Right ventricle myocardium inferior (tissue), 1 donor: ENCODE measurements around the gene C12orf54. TPM values are rescaled to one million over a fixed set of nuclear protein-coding genes. Genes with fewer than 3 reads are reported as not detected.
"Not testable (repeated sequence)": the region's sequence is repeated elsewhere in the genome, so short reads cannot be mapped to it uniquely, and the experiment has no call there.

ENCODE experiments used
- ATAC-seq: fragments of 200-7000 bp; cut with Tn5 transposase; one replicate; pipeline ENCODE4 v1.9.1; 2020; ENCODE audit warnings: mild to moderate bottlenecking, moderate library complexity
- DNase-seq: peaks from one replicate; pipeline ENCODE4 v3.0.0; 2021; ENCODE audit errors: missing footprints
- intact Hi-C: fragments of 100-400 bp; cut with DNase I; formaldehyde crosslinking; loops from one replicate; pipeline ENCODE4 v1.11.0; 2022
- total RNA-seq: library from RNA; stranded (reverse); fragmentation: NEBNext Ultra II Directional; extraction: Animal tissue kit (Norgen Biotek cat#: 25700); gene quantifications from one replicate; pipeline ENCODE4 v1.2.1, GENCODE V29; 2021
- donor health status: DM: no; HTN: yes; CAD: no; lungs with severe emphysema.

Gene C12orf54
- total RNA-seq, 1 donor from 2014 or later = not detected

GRCh38 chr12:48489456-48489855 lies 7.2 kb downstream of the C12orf54 start:
- DNase-seq, ATAC-seq, intact Hi-C loops: not testable (repeated sequence)

GRCh38 chr12:48500281-48500680 lies 18.0 kb downstream of the C12orf54 start:
- ATAC-seq, DNase-seq, intact Hi-C loops: not testable (repeated sequence)

- DNase-seq, intact Hi-C loops, ATAC-seq: not testable (repeated sequence)
Observed at GRCh38 chr12:48506836-48507235, 24.5 kb downstream of the C12orf54 start.

- intact Hi-C loops = no loop called here
- DNase-seq = no peak
- ATAC-seq = no peak
Observed at GRCh38 chr12:48508987-48509386, 26.7 kb downstream of the C12orf54 start.

- DNase-seq (no peak), ATAC-seq (no peak)
- intact Hi-C loops = no loop called here
Observed at GRCh38 chr12:48510111-48510510, 27.8 kb downstream of the C12orf54 start.

GRCh38 chr12:48512855-48513254 lies 30.6 kb downstream of the C12orf54 start:
- intact Hi-C loops = no loop called here
- no peak for ATAC-seq
- no peak for DNase-seq

GRCh38 chr12:48514728-48515127 lies 32.4 kb downstream of the C12orf54 start:
- ATAC-seq (no peak), DNase-seq (no peak)
- intact Hi-C loops = no loop called here

GRCh38 chr12:48520381-48520780 lies 38.1 kb downstream of the C12orf54 start:
- ATAC-seq, DNase-seq, intact Hi-C loops: not testable (repeated sequence)

- DNase-seq (no peak), ATAC-seq (no peak)
- intact Hi-C loops = no loop called here
Observed at GRCh38 chr12:48525332-48525731, 43.0 kb downstream of the C12orf54 start, which contains the start of gene OR8S1. OR8S1 (plus strand) TSS chr12:48525632; CDS start chr12:48525632, 0 bp downstream.

GRCh38 chr12:48527891-48528670 lies 45.8 kb downstream of the C12orf54 start:
- DNase-seq = no peak
- ATAC-seq = no peak
- intact Hi-C loops = no loop called here

GRCh38 chr12:48532601-48533000 lies 50.3 kb downstream of the C12orf54 start:
- intact Hi-C loops = no loop called here
- ATAC-seq = no peak
- DNase-seq = no peak

- DNase-seq (no peak), ATAC-seq (no peak)
- intact Hi-C loops = no loop called here
Observed at GRCh38 chr12:48536602-48537001, 54.3 kb downstream of the C12orf54 start.

GRCh38 chr12:48542300-48542928 lies 60.1 kb downstream of the C12orf54 start:
- DNase-seq = no peak
- intact Hi-C loops = no loop called here
- no peak for ATAC-seq

- DNase-seq = no peak
Observed at GRCh38 chr12:48545833-48546469, 63.7 kb downstream of the C12orf54 start.

More at GRCh38 chr12:48545833-48546469, 63.7 kb downstream of the C12orf54 start:
- ATAC-seq = no peak
- intact Hi-C loops = no loop called here

Other genes starting within 250 kb of the C12orf54 start
- gene ZNF641, start 131.6 kb upstream of the C12orf54 start, total RNA-seq = 17.3 TPM
- gene ANP32D, start 9.9 kb upstream of the C12orf54 start, total RNA-seq = not detected
- not detected for gene OR8S1, start 43.1 kb downstream of the C12orf54 start, total RNA-seq
- not detected for gene LALBA, start 87.5 kb downstream of the C12orf54 start, total RNA-seq
- 19.7 TPM for gene KANSL2, start 199.7 kb downstream of the C12orf54 start, total RNA-seq
- gene CCNT1, start 234.2 kb downstream of the C12orf54 start, total RNA-seq = 17.0 TPM